GM10266 (cell line): ENCODE results near the gene SLC4A4.

ENCODE experiments used
- DNase-seq: peaks from one replicate; pipeline ENCODE4 v3.0.0; 2012; ENCODE audit errors: extremely low spot score
- TF ChIP-seq, protein P1 (sequence below): IDR thresholded peaks from 2 replicates; pipeline ENCODE4 v1.5.1; 2012; ENCODE audit warnings: mild to moderate bottlenecking, low read depth; ENCODE audit not compliant: control insufficient read depth, insufficient read depth; ENCODE audit errors: missing control alignments

The SLC4A4 gene

GRCh38 chr4:71604785-71605184 is 266.0 kb downstream of the SLC4A4 start:
- DNase-seq: peak; percentile 48
- TF ChIP-seq, protein P1, sequence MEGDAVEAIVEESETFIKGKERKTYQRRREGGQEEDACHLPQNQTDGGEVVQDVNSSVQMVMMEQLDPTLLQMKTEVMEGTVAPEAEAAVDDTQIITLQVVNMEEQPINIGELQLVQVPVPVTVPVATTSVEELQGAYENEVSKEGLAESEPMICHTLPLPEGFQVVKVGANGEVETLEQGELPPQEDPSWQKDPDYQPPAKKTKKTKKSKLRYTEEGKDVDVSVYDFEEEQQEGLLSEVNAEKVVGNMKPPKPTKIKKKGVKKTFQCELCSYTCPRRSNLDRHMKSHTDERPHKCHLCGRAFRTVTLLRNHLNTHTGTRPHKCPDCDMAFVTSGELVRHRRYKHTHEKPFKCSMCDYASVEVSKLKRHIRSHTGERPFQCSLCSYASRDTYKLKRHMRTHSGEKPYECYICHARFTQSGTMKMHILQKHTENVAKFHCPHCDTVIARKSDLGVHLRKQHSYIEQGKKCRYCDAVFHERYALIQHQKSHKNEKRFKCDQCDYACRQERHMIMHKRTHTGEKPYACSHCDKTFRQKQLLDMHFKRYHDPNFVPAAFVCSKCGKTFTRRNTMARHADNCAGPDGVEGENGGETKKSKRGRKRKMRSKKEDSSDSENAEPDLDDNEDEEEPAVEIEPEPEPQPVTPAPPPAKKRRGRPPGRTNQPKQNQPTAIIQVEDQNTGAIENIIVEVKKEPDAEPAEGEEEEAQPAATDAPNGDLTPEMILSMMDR: no peak

DNA sequence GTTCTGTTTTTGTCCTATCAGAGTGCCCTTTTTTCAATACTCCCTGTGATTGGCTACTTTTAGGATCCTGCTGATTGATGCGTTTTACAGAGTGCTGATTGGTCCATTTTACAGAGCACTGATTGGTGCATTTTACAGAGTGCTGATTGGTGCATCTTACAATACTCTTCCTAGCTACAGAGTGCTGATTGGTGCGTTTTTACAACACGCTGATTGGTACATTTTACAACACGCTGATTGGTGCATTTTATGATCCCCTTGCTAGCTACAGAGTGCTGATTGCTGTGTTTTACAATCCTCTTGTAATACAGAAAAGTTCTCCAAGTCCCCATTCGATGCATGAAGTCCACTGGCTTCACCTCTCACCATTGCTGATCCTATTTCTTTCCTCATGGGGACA is 268.3 kb downstream of the SLC4A4 start:
- no peak for DNase-seq
- TF ChIP-seq, protein P1: no peak

DNA sequence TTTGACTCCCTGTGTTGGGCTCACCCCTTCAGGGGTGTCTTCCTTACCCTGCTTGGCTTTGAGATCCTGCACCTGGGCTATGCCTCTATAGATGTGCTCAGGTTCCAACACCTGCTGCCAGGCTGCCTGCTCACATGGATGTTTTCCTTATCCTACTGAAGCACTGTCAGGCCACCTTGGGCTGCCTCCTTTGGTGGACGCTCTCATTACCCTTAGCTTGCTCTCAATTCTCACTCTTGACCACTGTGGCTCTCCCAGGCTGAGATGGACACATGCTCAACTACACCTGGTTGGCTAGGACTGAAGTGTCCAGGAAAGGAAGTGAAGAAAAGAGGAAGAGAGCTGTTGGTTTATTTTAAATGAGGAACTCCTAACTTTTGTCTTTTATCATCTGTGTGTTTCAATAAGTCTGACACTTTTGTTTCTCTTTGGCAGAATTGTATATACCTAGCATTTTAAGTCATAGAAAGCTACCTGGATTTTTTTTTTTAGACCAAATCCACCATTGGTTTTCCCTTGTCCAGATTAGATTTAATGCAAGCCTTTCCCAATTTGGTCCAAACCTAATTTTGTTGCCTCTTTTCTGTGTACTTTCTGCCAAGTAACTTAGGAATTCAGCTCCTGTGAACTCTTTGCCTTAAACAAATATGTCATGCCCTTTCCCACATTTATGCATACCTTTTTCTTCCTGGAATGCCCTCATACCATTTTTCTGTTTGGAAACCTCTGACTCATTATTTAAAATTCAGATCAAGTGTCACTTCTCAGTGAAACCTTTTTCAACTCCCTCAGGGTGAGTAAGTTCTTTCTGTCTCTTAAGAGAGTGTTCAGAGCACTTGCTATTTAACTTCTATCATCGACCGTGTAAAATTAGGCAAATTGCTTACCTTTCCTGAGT is 269.2 kb downstream of the SLC4A4 start:
- no peak for DNase-seq
- TF ChIP-seq, protein P1: no peak

- TF ChIP-seq, protein P1: no peak
- DNase-seq: no peak
Measured at GRCh38 chr4:71608678-71609071, 269.9 kb downstream of the SLC4A4 start.

- TF ChIP-seq, protein P1: no peak
- DNase-seq: no peak
Measured at GRCh38 chr4:71609167-71609566, 270.3 kb downstream of the SLC4A4 start.

DNA sequence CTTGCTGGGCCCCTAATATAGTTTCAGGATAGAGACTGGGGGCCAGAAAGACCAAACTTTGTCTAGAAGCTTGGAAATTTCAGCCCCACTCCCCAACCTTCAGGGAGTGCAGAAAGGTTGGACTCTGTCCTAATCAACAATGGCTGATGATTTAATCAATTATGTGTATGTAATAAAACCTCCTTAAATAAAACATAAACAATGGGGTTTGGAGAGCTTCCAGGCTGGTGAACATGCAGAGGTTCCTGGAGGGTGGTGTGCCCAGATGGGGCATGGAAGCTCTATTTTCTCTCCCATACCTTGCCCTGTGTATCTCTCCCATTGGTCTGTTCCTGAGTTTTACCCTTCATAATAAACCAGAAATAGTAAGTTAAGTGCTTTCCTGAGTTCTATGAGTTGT is 270.8 kb downstream of the SLC4A4 start:
- DNase-seq: no peak
- TF ChIP-seq, protein P1: no peak

DNA sequence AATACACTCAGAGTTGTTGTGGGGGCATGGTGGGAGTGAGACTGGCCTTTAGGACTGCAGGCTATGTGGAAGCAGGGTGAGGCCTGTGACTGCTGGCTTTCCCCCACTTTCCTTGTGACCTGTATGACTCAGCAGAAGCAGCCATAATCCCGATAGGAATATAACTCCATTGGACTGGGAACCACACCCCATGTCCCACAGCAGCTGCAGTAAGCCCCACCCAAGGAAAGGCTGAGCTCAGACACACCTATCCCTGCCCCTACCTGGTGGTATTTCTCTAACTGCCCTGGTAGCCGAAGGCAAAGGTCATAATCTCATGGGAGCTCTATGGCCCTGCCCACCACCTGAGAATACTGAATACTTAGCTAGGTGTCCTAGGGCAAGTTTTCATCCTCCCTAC is 275.8 kb downstream of the SLC4A4 start:
- DNase-seq: no peak
- TF ChIP-seq, protein P1: no peak
